CD4-positive, alpha-beta memory T cell (primary cell): ENCODE data around the gene MT1F. TPM values are rescaled to one million over a fixed set of nuclear protein-coding genes. Genes with fewer than 3 reads are reported as not detected.

Source experiments
- CTCF ChIA-PET: fragments of 350-600 bp; sonication (Branson Sonifier 250); formaldehyde crosslinking; loops from one replicate; lab custom pipeline; 2021; ENCODE audit warnings: inconsistent platforms; ENCODE audit not compliant: partially characterized antibody; lab: Charles Lee
- POLR2A ChIA-PET: fragments of 350-600 bp; sonication (Branson Sonifier 250); formaldehyde crosslinking; loops from one replicate; lab custom pipeline; 2021; ENCODE audit not compliant: partially characterized antibody; lab: Charles Lee
- DNase-seq, 5 donors: peaks; one replicate each; pipeline versions ENCODE4 v3.0.0 to v3.0.0-alpha.2; 2020 to 2022; ENCODE audit warnings: mixed read lengths in 1 of 5
- H3K27ac ChIP-seq: one replicate; pipeline ENCODE4 v1.7.0; 2013; ENCODE audit warnings: low read depth, low read length
- H3K27me3 ChIP-seq: 2 replicates; pipeline ENCODE4 v1.7.0; 2013; ENCODE audit warnings: mild to moderate bottlenecking, low read length, moderate library complexity; ENCODE audit not compliant: insufficient read depth
- H3K36me3 ChIP-seq: 2 replicates; pipeline ENCODE4 v1.7.0; 2013; ENCODE audit warnings: mild to moderate bottlenecking, low read length, moderate library complexity; ENCODE audit not compliant: insufficient read depth
- H3K4me1 ChIP-seq: 2 replicates; pipeline ENCODE4 v1.7.0; 2013; ENCODE audit warnings: mild to moderate bottlenecking, low read length, moderate library complexity; ENCODE audit not compliant: insufficient read depth
- H3K4me3 ChIP-seq, 2 donors: one replicate each; pipeline ENCODE4 v1.7.0; 2013; ENCODE audit warnings: low read length in 2 of 2, mild to moderate bottlenecking in 1 of 2
- H3K9me3 ChIP-seq, 2 donors: one replicate each; pipeline ENCODE4 v1.7.0; 2013; ENCODE audit warnings: low read length in 2 of 2, control low read depth in 1 of 2; ENCODE audit not compliant: control insufficient read depth in 1 of 2
- H3K27ac Mint-ChIP-seq, 7 donors: one replicate each; pipeline ENCODE4 v1.8.0; 2020 to 2021; ENCODE audit warnings: mixed read lengths in 7 of 7, mild to moderate bottlenecking in 6 of 7, inconsistent platforms in 3 of 7, moderate library complexity in 3 of 7
- H3K27me3 Mint-ChIP-seq, 2 donors: one replicate each; pipeline ENCODE4 v1.8.0; 2020 to 2021; ENCODE audit warnings: mixed read lengths in 2 of 2
- H3K36me3 Mint-ChIP-seq, 2 donors: one replicate each; pipeline ENCODE4 v1.8.0; 2020 to 2021; ENCODE audit warnings: mixed read lengths in 2 of 2, inconsistent platforms in 1 of 2, mild to moderate bottlenecking in 1 of 2
- H3K4me1 Mint-ChIP-seq, 4 donors: one replicate each; pipeline ENCODE4 v1.8.0; 2020 to 2021; ENCODE audit warnings: mixed read lengths in 4 of 4, mild to moderate bottlenecking in 1 of 4
- H3K4me3 Mint-ChIP-seq, 8 donors: one replicate each; pipeline ENCODE4 v1.8.0; 2020 to 2021; ENCODE audit warnings: mixed read lengths in 8 of 8, mild to moderate bottlenecking in 7 of 8, moderate library complexity in 6 of 8, inconsistent platforms in 3 of 8
- H3K9me3 Mint-ChIP-seq, 8 donors: one replicate each; pipeline ENCODE4 v1.8.0; 2020 to 2021; ENCODE audit warnings: mixed read lengths in 8 of 8, mild to moderate bottlenecking in 5 of 8, inconsistent platforms in 3 of 8, moderate library complexity in 1 of 8
- intact Hi-C: fragments of 100-400 bp; cut with micrococcal nuclease; formaldehyde crosslinking; loops from one replicate; pipeline ENCODE4 v1.15.1; 2023
- polyA plus RNA-seq, 2 donors: library from polyadenylated mRNA; unstranded; fragments of 300-500 nt; fragmentation: Illumina TruSeq; gene quantifications; one replicate each; pipeline ENCODE4 v1.2.3, GENCODE V29; 2021
- total RNA-seq, 2 experiments: library from RNA; stranded (reverse); gene quantifications; one replicate each; pipeline ENCODE4 v1.2.3, GENCODE V29; 2021

Gene MT1F
- total and polyA plus RNA-seq, 4 experiments from 2014 or later: 8.3 to 28.9 (median 12.5) TPM

- Histone ChIP-seq H3K27me3 (no peaks in the 10 kb centered on the region), H3K4me1 (peaks cover 46% of the 10 kb centered on the region), H3K9me3 (no peaks in the 10 kb centered on the region), H3K27ac (peak overlapping the region; percentile 82), H3K36me3 (no peaks in the 10 kb centered on the region), H3K4me3 (peak overlapping the region in 1 of 2 donors; percentile 94)
- intact Hi-C loops: no loop called here
- ChIA-PET CTCF (interaction anchor here (1.2 to 5.9 kb wide), 3 partner anchors 33 to 852 kb away, joined by 3 to 35 read pairs (median 7); no protein-coding TSS in a partner anchor), POLR2A (interaction anchor here (1.0 to 4.7 kb wide), 6 partner anchors 14 to 91 kb away, joined by 4 to 30 read pairs (median 10); partner anchors contain the start of genes MT1E and MT1X)
- no peaks in the 10 kb centered on the region for H3K9me3 Mint-ChIP-seq
- peak overlapping the region; percentile 73 to 99 (median 98) for H3K4me3 Mint-ChIP-seq
- no peaks in the 10 kb centered on the region for H3K27me3 Mint-ChIP-seq
- H3K27ac Mint-ChIP-seq: peak overlapping the region; percentile 88 to 100 (median 96)
- H3K36me3 Mint-ChIP-seq: peaks cover 0 to 4% of the 10 kb centered on the region in 2 donors
- DNase-seq: no peak
- H3K4me1 Mint-ChIP-seq: peaks cover 26 to 53% (median 38%) of the 10 kb centered on the region in 4 donors
Observed at GRCh38 chr16:56610609-56611111, 47.1 kb upstream of the MT1F start.

DNA sequence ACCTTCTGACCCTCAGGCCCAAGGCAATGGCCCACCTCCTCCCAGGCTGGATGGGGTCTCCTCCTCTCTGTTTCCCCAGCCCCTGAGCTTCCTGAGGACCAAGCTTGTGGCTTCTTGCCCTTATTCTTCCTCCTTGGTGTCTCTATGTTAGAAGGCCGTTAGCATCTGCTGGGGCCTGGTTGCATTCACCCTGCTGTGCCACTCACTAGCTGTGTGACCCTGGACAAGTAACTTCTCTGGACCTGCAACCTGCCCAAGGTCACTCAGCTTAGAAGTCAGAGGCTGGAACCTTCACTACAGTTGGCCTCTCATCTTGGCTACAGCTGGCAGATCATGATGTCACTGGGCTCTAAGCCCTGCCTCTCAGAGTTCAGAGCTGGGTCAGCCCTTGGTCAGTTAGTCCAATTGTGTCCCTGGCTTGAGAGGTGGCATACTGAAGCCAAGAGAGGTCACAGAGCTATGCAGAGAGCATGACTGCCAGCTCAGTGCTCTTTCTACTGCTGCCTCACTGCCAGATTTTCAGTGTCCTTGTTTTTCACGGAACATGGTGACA is 46.4 kb upstream of the MT1F start:
- POLR2A ChIA-PET: interaction anchor here (1.0 to 4.1 kb wide), 4 partner anchors 14 to 92 kb away, joined by 4 to 30 read pairs (median 8); partner anchors contain the start of genes MT1E and MT1X
- Histone ChIP-seq H3K4me3 (no peak overlapping the region), H3K9me3 (no peaks in the 10 kb centered on the region), H3K27ac (peak overlapping the region; percentile 82), H3K36me3 (no peaks in the 10 kb centered on the region), H3K4me1 (peaks cover 46% of the 10 kb centered on the region), H3K27me3 (no peaks in the 10 kb centered on the region)
- intact Hi-C loops: no loop called here
- DNase-seq: no peak
- Mint-ChIP-seq H3K27ac (peak overlapping the region; percentile 88 to 100 (median 96)), H3K4me3 (peak overlapping the region in 5 of 8 donors; percentile 1 to 61 (median 27)), H3K27me3 (no peaks in the 10 kb centered on the region), H3K9me3 (no peaks in the 10 kb centered on the region), H3K4me1 (peaks cover 26 to 53% (median 38%) of the 10 kb centered on the region in 4 donors), H3K36me3 (peaks cover 0 to 4% of the 10 kb centered on the region in 2 donors)
- CTCF ChIA-PET: interaction anchor here (1.2 to 5.9 kb wide), 3 partner anchors 33 to 97 kb away, joined by 3 to 35 read pairs (median 7); no protein-coding TSS in a partner anchor

GRCh38 chr16:56613706-56614105 is 44.1 kb upstream of the MT1F start:
- peaks cover 0 to 3% of the 10 kb centered on the region in 2 donors for H3K36me3 Mint-ChIP-seq
- CTCF ChIA-PET: interaction anchor here (1.8 to 1.9 kb wide), 2 partner anchors 10 to 37 kb away, joined by 5 to 9 read pairs; no protein-coding TSS in a partner anchor
- no peaks in the 10 kb centered on the region for H3K9me3 ChIP-seq
- POLR2A ChIA-PET: no interaction called here
- peaks cover 0 to 4% of the 10 kb centered on the region in 2 donors for H3K27me3 Mint-ChIP-seq
- no peaks in the 10 kb centered on the region for H3K9me3 Mint-ChIP-seq
- no peak overlapping the region for H3K27ac ChIP-seq
- no peak overlapping the region for H3K4me3 Mint-ChIP-seq
- peaks cover 22 to 34% (median 27%) of the 10 kb centered on the region in 4 donors for H3K4me1 Mint-ChIP-seq
- no peak overlapping the region for H3K27ac Mint-ChIP-seq
- peaks cover 28% of the 10 kb centered on the region for H3K4me1 ChIP-seq
- intact Hi-C loops: no loop called here
- no peaks in the 10 kb centered on the region for H3K27me3 ChIP-seq
- H3K36me3 ChIP-seq: no peaks in the 10 kb centered on the region
- DNase-seq: no peak
- H3K4me3 ChIP-seq: no peak overlapping the region

DNA sequence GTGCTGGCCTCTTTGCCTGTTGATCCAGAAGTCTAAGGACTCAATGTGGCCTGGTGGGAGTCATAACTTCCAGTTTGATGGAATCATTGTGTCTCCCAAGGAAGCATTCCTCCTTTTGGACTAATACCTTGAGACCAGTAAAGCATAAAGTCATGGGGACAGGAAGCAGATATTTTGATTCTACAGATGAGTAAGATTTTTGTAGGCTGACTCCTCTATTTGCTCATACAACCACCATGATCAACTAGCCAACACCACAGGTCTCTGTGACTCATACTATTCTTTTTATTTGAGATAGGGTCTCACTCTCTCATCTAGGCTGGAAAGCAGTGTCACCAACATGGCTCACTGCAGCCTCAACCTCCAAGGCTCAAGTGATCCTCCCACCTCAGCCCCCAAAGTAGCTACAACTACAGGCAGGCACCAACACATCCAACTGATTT is 43.2 kb upstream of the MT1F start:
- no peak overlapping the region for H3K4me3 ChIP-seq
- Mint-ChIP-seq H3K27ac (peak overlapping the region in 3 of 7 donors; percentile 8 to 76 (median 21)), H3K27me3 (peaks cover 0 to 4% of the 10 kb centered on the region in 2 donors), H3K4me1 (peaks cover 19 to 25% (median 21%) of the 10 kb centered on the region in 4 donors), H3K4me3 (no peak overlapping the region), H3K9me3 (no peaks in the 10 kb centered on the region), H3K36me3 (no peaks in the 10 kb centered on the region)
- no peaks in the 10 kb centered on the region for H3K27me3 ChIP-seq
- H3K36me3 ChIP-seq: no peaks in the 10 kb centered on the region
- no peak overlapping the region for H3K27ac ChIP-seq
- ChIA-PET POLR2A (no interaction called here), CTCF (interaction anchor here (1.1 kb wide), 1 partner anchor 9 kb away, joined by 3 read pairs; no protein-coding TSS in a partner anchor)
- peaks cover 20% of the 10 kb centered on the region for H3K4me1 ChIP-seq
- no peaks in the 10 kb centered on the region for H3K9me3 ChIP-seq
- no peak for DNase-seq
- intact Hi-C loops: no loop called here

DNA sequence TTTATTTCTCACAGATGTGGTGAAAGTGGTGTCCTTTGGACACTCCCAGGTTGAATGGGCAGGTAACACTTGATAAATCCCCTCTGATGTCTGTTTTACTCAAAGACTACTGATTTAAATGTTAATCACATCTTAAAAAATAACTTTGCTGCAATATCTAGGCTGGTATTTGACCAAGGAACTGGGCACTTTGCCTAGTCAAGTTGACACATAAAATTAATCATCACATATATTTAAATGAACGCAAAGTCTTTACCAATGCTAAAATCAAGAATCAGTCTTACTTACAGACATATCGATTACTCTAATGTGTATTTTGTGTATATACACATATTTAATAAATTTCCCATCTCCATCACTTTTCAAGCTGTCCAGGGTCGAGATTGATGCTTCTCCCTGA is 42.4 kb upstream of the MT1F start:
- intact Hi-C loops: no loop called here
- no peak for DNase-seq
- no peaks in the 10 kb centered on the region for H3K27me3 ChIP-seq
- H3K9me3 ChIP-seq: no peaks in the 10 kb centered on the region
- Mint-ChIP-seq H3K27me3 (peaks cover 0 to 7% of the 10 kb centered on the region in 2 donors), H3K36me3 (no peaks in the 10 kb centered on the region), H3K27ac (peak overlapping the region in 1 of 7 donors; percentile 21), H3K4me1 (peaks cover 14 to 19% (median 16%) of the 10 kb centered on the region in 4 donors), H3K4me3 (no peak overlapping the region), H3K9me3 (no peaks in the 10 kb centered on the region)
- H3K4me1 ChIP-seq: peaks cover 12% of the 10 kb centered on the region
- H3K27ac ChIP-seq: no peak overlapping the region
- no peaks in the 10 kb centered on the region for H3K36me3 ChIP-seq
- ChIA-PET POLR2A (no interaction called here), CTCF (interaction anchor here (1.1 kb wide), 1 partner anchor 8 kb away, joined by 3 read pairs; no protein-coding TSS in a partner anchor)
- no peak overlapping the region for H3K4me3 ChIP-seq

DNA sequence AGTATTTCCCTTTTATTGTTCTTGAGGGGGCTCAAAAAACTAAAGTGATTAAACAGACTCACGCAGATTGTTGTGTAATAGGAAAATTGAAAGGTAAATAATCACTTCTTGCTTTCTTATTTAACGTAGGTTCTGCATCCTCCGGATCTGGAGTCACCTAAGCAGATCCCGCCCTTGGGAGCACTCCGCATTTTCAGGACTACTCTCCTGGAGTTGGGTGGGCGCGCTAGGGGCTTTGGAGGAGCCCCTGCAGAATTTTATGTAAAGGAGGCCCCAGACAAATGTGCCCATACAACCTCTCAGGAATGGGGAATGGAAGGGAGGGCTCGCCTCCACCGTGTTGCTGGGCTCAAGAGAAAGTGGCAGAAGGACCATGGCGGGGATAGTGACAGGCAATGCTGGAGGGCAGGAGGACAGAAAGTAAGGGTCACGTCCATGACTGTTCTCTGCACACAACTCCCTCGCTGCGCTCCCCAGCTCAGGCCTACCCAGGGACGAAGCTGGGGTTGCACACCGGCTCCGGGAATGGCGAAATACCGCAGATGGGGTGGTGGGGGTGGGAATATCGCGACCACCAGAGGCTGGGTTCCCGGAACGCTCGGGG is 41.0 kb upstream of the MT1F start:
- Mint-ChIP-seq H3K9me3 (no peaks in the 10 kb centered on the region), H3K36me3 (no peaks in the 10 kb centered on the region), H3K27me3 (peaks cover 0 to 7% of the 10 kb centered on the region in 2 donors), H3K4me1 (peaks cover 3 to 6% (median 5%) of the 10 kb centered on the region in 4 donors), H3K27ac (peak overlapping the region in 2 of 7 donors; percentile 31 to 42), H3K4me3 (peak overlapping the region; percentile 27 to 71 (median 60))
- no peak for DNase-seq
- Histone ChIP-seq H3K27me3 (no peaks in the 10 kb centered on the region), H3K9me3 (no peaks in the 10 kb centered on the region), H3K36me3 (no peaks in the 10 kb centered on the region), H3K4me1 (no peaks in the 10 kb centered on the region), H3K27ac (no peak overlapping the region), H3K4me3 (peak overlapping the region in 1 of 2 donors; percentile 22)
- ChIA-PET POLR2A (interaction anchor here (0.7 to 1.6 kb wide), 3 partner anchors 8 to 365 kb away, joined by 3 to 5 read pairs (median 4); partner anchors contain the start of gene MT2A), CTCF (interaction anchor here (2.0 kb wide), 1 partner anchor 40 kb away, joined by 8 read pairs; no protein-coding TSS in a partner anchor)
- intact Hi-C loops: loop anchor here (1.0 kb wide), 1 partner anchor 8 kb away; the partner anchor contains the start of gene MT2A
